OCI-LY1 (cell line): ENCODE measurements around the gene MX2.

Source experiments
- H2AFZ ChIP-seq: fragments of 200-600 bp; sonication (generic), shearing (Covaris generic); 2 replicates; pipeline ENCODE4 v1.6.0; 2014; ENCODE audit warnings: antibody characterized with exemption, mild to moderate bottlenecking, low read length
- H3F3A ChIP-seq: fragments of 200-600 bp; sonication (generic), shearing (Covaris generic); 2 replicates; pipeline ENCODE4 v1.6.0; 2014; ENCODE audit warnings: mild to moderate bottlenecking, antibody characterized with exemption, low read length, moderate library complexity; ENCODE audit not compliant: insufficient read depth
- H3K27ac ChIP-seq: fragments of 200-600 bp; sonication (generic); 2 replicates; pipeline ENCODE4 v1.5.1; 2014; ENCODE audit warnings: low read length, mixed run types, mild to moderate bottlenecking, low read depth; ENCODE audit not compliant: poor library complexity, severe bottlenecking
- H3K27me3 ChIP-seq: fragments of 200-600 bp; sonication (generic); 2 replicates; pipeline ENCODE4 v1.6.0; 2014; ENCODE audit warnings: antibody characterized with exemption, mild to moderate bottlenecking, low read length, moderate library complexity; ENCODE audit not compliant: insufficient read depth
- H3K36me3 ChIP-seq: fragments of 200-600 bp; sonication (generic); 2 replicates; pipeline ENCODE4 v1.6.1; 2014; ENCODE audit warnings: mild to moderate bottlenecking, antibody characterized with exemption, low read length, moderate library complexity, mixed read lengths; ENCODE audit not compliant: insufficient read depth
- H3K4me1 ChIP-seq: fragments of 200-600 bp; sonication (generic); 2 replicates; pipeline ENCODE4 v1.5.1; 2014; ENCODE audit warnings: mild to moderate bottlenecking, low read length, moderate library complexity; ENCODE audit not compliant: insufficient read depth, severe bottlenecking
- H3K4me2 ChIP-seq: fragments of 200-600 bp; sonication (generic), shearing (Covaris generic); 2 replicates; pipeline ENCODE4 v1.6.1; 2014; ENCODE audit warnings: low read length
- H3K4me3 ChIP-seq: fragments of 200-600 bp; sonication (generic); 2 replicates; pipeline ENCODE4 v1.5.1; 2014; ENCODE audit warnings: low read length, low read depth, mild to moderate bottlenecking, mixed read lengths; ENCODE audit not compliant: poor library complexity, severe bottlenecking
- H3K79me2 ChIP-seq: fragments of 200-600 bp; shearing (Covaris generic); 2 replicates; pipeline ENCODE4 v1.6.1; 2016; ENCODE audit warnings: mixed run types, low read length, mixed read lengths; ENCODE audit not compliant: insufficient read depth
- H3K9ac ChIP-seq: fragments of 200-600 bp; sonication (generic), shearing (Covaris generic); 2 replicates; pipeline ENCODE4 v1.6.1; 2014; ENCODE audit warnings: mild to moderate bottlenecking, low read length, mixed read lengths
- H3K9me2 ChIP-seq: fragments of 200-600 bp; sonication (generic), shearing (Covaris generic); 2 replicates; pipeline ENCODE4 v1.6.1; 2014; ENCODE audit warnings: low read depth, mild to moderate bottlenecking, low read length, mixed read lengths
- H3K9me3 ChIP-seq: fragments of 200-600 bp; shearing (Covaris generic); 2 replicates; pipeline ENCODE4 v1.6.1; 2014; ENCODE audit warnings: low read length, mixed read lengths
- H4K20me1 ChIP-seq: fragments of 200-600 bp; sonication (generic), shearing (Covaris generic); 2 replicates; pipeline ENCODE4 v1.6.0; 2016; ENCODE audit warnings: mild to moderate bottlenecking, low read length; ENCODE audit not compliant: insufficient read depth
- EZH2 ChIP-seq: fragments of 200-600 bp; sonication (generic), shearing (Covaris generic); IDR thresholded peaks from 2 replicates; pipeline ENCODE4 v1.8.0; 2017; ENCODE audit warnings: borderline replicate concordance, mixed run types, mild to moderate bottlenecking, antibody characterized with exemption, low read length, moderate library complexity, mixed read lengths
- TF ChIP-seq, protein P1 (sequence below): fragments of 200-600 bp; sonication (generic), shearing (Covaris generic); IDR thresholded peaks from 2 replicates; pipeline ENCODE4 v1.5.1; 2017; ENCODE audit warnings: mild to moderate bottlenecking, antibody characterized with exemption, low read length, moderate library complexity, mixed read lengths

MX2 gene

DNA sequence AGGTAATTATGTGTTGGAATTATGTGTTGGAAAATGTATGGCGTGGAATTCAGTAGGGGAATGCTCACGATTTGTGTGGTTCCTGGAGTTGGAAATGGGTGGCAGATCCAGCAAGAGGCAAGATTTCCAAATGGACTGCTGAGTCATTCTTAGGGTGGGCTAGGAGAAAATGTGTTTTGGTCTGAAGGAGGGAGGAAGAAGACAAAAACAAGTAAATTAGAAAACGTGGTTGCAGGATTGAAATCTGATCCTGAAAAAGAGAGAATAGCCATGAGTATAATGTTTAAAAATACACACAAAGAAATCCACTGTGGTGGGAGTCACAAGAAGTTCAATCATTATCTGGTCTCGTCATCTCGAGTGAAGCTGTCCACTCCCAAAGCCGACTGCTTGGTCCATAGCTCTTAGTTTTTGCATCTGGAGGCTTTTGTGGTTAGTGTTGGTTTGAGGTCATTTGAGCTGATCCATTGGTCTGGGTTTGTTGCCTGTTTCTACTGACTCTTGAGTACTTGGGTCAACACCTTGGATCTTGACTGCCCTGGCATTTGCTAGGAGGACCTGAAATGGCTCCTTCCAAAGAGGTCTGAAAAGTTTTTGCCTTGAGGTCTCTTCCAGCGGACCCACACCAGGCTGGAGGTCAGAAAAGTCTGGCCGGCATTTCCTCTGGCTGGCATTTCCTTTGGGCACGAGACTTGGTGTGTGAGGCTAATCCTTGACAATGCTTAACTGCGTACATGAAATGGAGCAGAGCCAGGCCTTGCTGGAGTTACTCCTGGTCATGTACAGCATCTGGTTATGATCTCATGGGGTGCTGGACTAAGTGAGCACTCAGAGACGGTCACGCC is 9.2 kb downstream of the MX2 start:
- H3K9ac ChIP-seq, result peak overlapping the region; percentile 87
- no peaks in the 10 kb centered on the region for H3K27me3 ChIP-seq
- H3K27ac ChIP-seq, result peak overlapping the region; percentile 97
- no peaks in the 10 kb centered on the region for H4K20me1 ChIP-seq
- peaks cover 34% of the 10 kb centered on the region; the same call in 1 of the 2 replicates for H3K36me3 ChIP-seq
- peak overlapping the region; percentile 87 for H3K4me2 ChIP-seq
- no peaks in the 10 kb centered on the region for H3K9me3 ChIP-seq
- H3K4me1 ChIP-seq, result peaks cover 61% of the 10 kb centered on the region
- no peak overlapping the region for H2AFZ ChIP-seq
- TF ChIP-seq, protein P1, sequence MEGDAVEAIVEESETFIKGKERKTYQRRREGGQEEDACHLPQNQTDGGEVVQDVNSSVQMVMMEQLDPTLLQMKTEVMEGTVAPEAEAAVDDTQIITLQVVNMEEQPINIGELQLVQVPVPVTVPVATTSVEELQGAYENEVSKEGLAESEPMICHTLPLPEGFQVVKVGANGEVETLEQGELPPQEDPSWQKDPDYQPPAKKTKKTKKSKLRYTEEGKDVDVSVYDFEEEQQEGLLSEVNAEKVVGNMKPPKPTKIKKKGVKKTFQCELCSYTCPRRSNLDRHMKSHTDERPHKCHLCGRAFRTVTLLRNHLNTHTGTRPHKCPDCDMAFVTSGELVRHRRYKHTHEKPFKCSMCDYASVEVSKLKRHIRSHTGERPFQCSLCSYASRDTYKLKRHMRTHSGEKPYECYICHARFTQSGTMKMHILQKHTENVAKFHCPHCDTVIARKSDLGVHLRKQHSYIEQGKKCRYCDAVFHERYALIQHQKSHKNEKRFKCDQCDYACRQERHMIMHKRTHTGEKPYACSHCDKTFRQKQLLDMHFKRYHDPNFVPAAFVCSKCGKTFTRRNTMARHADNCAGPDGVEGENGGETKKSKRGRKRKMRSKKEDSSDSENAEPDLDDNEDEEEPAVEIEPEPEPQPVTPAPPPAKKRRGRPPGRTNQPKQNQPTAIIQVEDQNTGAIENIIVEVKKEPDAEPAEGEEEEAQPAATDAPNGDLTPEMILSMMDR, result no peak
- no peak for TF ChIP-seq EZH2
- H3F3A ChIP-seq, result no peaks in the 10 kb centered on the region
- H3K9me2 ChIP-seq, result no peaks in the 10 kb centered on the region
- peaks cover 31% of the 10 kb centered on the region for H3K79me2 ChIP-seq
- peak overlapping the region; percentile 81 for H3K4me3 ChIP-seq

DNA sequence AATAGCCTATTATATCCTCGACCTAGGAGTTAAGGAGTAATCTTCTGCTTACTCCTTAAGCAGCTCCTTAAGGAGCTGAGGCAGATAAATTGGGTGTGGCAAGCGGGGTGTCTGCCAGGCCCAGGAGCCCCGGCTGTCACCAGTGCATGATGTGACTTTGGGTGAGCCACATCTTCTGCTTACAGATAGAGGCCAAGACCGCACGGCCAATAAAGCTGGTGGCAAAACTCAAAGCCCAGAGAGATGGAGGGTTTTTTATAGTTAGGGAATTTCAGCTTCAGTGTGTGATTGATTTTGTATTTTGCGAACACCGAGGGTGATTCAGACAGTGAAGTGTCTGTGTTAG is 9.8 kb downstream of the MX2 start:
- Histone ChIP-seq H4K20me1 (no peaks in the 10 kb centered on the region), H2AFZ (no peak overlapping the region), H3K27me3 (no peaks in the 10 kb centered on the region), H3K9ac (peak overlapping the region; percentile 87), H3K4me2 (peak overlapping the region; percentile 87), H3K4me3 (peak overlapping the region; percentile 81), H3F3A (no peaks in the 10 kb centered on the region), H3K4me1 (peaks cover 58% of the 10 kb centered on the region), H3K27ac (peak overlapping the region; percentile 97), H3K36me3 (peaks cover 39% of the 10 kb centered on the region), H3K9me3 (no peaks in the 10 kb centered on the region), H3K9me2 (no peaks in the 10 kb centered on the region), H3K79me2 (peaks cover 31% of the 10 kb centered on the region)
- TF ChIP-seq, protein P1, result no peak
- TF ChIP-seq EZH2, result no peak

DNA sequence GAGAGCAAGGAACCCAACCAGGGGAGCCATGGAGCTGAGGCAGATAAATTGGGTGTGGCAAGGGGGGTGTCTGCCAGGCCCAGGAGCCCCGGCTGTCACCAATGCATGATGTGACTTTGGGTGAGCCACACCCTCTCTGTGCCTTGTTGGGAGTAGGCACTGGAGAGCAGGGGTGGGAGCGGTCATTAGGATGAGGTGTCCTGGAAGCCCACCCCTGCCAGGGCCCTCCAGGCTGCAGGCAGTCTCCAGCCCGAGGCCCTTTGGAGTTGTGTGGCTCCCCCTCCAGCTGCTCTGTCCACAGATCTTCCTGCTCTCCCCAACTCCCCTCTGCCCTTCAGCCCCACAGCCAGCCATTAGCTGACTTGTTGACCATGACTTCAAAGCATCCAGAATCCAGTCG is 11.4 kb downstream of the MX2 start:
- Histone ChIP-seq H3K79me2 (peaks cover 31% of the 10 kb centered on the region), H2AFZ (no peak overlapping the region), H3K4me1 (peaks cover 42% of the 10 kb centered on the region), H3K27ac (no peak overlapping the region), H3K9ac (no peak overlapping the region; the same call in 1 of the 2 replicates), H3K9me3 (no peaks in the 10 kb centered on the region), H3K4me2 (peak overlapping the region; percentile 87; the same call in 1 of the 2 replicates), H3K4me3 (peak overlapping the region; percentile 81), H3F3A (no peaks in the 10 kb centered on the region), H4K20me1 (no peaks in the 10 kb centered on the region), H3K36me3 (peaks cover 55% of the 10 kb centered on the region), H3K9me2 (no peaks in the 10 kb centered on the region), H3K27me3 (no peaks in the 10 kb centered on the region)
- TF ChIP-seq EZH2, result no peak
- TF ChIP-seq, protein P1, result no peak
